Transverse colon (tissue), 4 donors: ENCODE data around the gene IL7R.

Experiments used
- EP300 ChIP-seq: sonication (generic); formaldehyde crosslinking; IDR thresholded peaks from one replicate; pipeline ENCODE4 v1.6.1; 2017; ENCODE audit warnings: antibody characterized with exemption, low read depth
- POLR2A ChIP-seq: fragments of 450-650 bp; IDR thresholded peaks from one replicate; pipeline ENCODE4 v1.6.1; 2016; ENCODE audit warnings: antibody characterized with exemption, mild to moderate bottlenecking, moderate library complexity
- POLR2AphosphoS5 ChIP-seq, 3 donors: sonication (generic); formaldehyde crosslinking; IDR thresholded peaks; one replicate each; pipeline ENCODE4 v1.6.1; 2016; ENCODE audit warnings: antibody characterized with exemption in 3 of 3
- TF ChIP-seq, protein P1 (sequence below), 5 experiments: fragments of 200-600 bp in 3 of 5; fragments of 450-650 bp in 2 of 5; sonication (generic) in 3 of 5; IDR thresholded peaks; 1 replicate in 2 of 5; 2 replicates in 3 of 5; pipeline ENCODE4 v1.5.1; 2016 to 2017; ENCODE audit warnings: antibody characterized with exemption in 5 of 5, inconsistent platforms in 3 of 5, mild to moderate bottlenecking in 2 of 5, moderate library complexity in 1 of 5

DNA sequence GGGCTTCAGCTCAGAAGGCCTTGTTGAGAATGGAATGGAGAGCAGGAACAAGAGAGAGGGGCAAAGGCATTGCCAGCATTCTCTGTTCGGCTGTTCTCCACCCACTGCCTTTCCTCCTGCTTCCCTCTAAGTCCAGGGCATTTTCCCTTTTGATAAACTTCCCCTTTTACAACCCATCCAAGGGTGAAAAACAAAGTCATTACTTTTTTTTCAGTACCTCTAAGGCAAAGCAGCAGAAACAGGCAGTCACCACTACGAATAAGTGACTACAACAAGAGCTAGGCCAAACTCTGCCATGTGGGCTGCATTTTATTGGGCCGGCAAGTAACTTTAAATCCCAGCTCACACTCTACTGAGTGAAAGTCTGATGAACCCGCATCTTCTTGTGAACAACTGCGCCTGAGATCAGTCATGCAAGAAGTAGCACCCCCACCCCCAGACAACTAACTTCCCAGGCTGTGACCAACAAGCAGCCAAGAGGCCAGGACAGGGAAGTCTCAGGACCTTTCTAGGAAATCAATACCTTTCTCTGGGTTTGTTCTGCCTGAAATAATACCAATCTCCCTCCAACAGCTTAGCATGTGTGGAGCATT, 13.1 kb downstream of the IL7R start:
- TF ChIP-seq, protein P1, sequence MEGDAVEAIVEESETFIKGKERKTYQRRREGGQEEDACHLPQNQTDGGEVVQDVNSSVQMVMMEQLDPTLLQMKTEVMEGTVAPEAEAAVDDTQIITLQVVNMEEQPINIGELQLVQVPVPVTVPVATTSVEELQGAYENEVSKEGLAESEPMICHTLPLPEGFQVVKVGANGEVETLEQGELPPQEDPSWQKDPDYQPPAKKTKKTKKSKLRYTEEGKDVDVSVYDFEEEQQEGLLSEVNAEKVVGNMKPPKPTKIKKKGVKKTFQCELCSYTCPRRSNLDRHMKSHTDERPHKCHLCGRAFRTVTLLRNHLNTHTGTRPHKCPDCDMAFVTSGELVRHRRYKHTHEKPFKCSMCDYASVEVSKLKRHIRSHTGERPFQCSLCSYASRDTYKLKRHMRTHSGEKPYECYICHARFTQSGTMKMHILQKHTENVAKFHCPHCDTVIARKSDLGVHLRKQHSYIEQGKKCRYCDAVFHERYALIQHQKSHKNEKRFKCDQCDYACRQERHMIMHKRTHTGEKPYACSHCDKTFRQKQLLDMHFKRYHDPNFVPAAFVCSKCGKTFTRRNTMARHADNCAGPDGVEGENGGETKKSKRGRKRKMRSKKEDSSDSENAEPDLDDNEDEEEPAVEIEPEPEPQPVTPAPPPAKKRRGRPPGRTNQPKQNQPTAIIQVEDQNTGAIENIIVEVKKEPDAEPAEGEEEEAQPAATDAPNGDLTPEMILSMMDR (IDR thresholded peaks at IDR 0.05): no peak
- no peak for TF ChIP-seq POLR2A
- no peak for TF ChIP-seq POLR2AphosphoS5 (IDR thresholded peaks at IDR 0.05)
- no peak for TF ChIP-seq EP300
